Measurements from ENCODE around the gene INTS4. TPM values are rescaled to one million over a fixed set of nuclear protein-coding genes. Genes with fewer than 3 reads are reported as not detected.
"Not testable (repeated sequence)": the region's sequence is repeated elsewhere in the genome, so short reads cannot be mapped to it uniquely, and the experiment has no call there.

Gene INTS4
- total and polyA plus RNA-seq, 2 donors, result 31.2 to 38.3 TPM

- H3K9me3 ChIP-seq (ENCODE audit: control insufficient read depth in 2 of 2, insufficient read depth in 1 of 2, low read length in 1 of 2), result no peaks in the 10 kb centered on the region
- H3K27ac ChIP-seq (ENCODE audit: low read depth in 1 of 2, low read length in 1 of 2), result no peak overlapping the region
- no peaks in the 10 kb centered on the region for H3K27me3 ChIP-seq (ENCODE audit: control insufficient read depth in 2 of 2, insufficient read depth in 1 of 2, low read length in 1 of 2)
- DNase-seq (ENCODE audit: low read depth in 6 of 9, low spot score in 9 of 9), result no peak
- H3K36me3 ChIP-seq (ENCODE audit: control insufficient read depth in 2 of 2, insufficient read depth in 2 of 2, low read length in 1 of 2), result peaks cover 16 to 18% of the 10 kb centered on the region in 2 donors
- no peak overlapping the region for H3K4me3 ChIP-seq (ENCODE audit: low read length in 2 of 2)
- WGBS, result 97% methylated on average over 4 of the region's 4 CpGs
- H3K4me1 ChIP-seq (ENCODE audit: control insufficient read depth in 2 of 2, insufficient read depth in 2 of 2, low read length in 2 of 2), result no peaks in the 10 kb centered on the region
These were observed 125.7 kb downstream of the INTS4 start for GRCh38 chr11:77868744-77869143.

GRCh38 chr11:77866336-77866735 is 128.1 kb downstream of the INTS4 start:
- peaks cover 7 to 12% of the 10 kb centered on the region in 2 donors for H3K36me3 ChIP-seq (ENCODE audit: control insufficient read depth in 2 of 2, insufficient read depth in 2 of 2, low read length in 1 of 2)
- 97% methylated on average over 1 of the region's 1 CpG for WGBS

DNA sequence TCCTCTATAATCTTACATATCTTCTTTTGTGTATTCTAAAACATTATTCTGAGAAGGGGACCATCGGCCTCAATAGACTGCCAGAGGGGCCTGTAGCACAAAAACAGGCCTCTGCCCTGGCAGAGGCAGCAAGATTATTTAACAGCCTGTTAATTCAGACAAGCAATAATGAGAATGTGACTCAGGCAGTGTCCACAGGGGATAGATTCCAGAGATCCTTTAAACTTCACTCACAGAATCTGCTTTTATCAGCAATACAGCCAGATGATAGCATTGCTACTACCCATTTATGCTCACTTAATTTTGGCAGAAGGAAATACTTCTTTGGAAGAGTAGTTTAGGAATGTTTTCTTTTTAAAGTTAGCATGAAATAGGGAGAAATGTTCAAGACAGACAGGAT is 128.7 kb downstream of the INTS4 start:
- no peaks in the 10 kb centered on the region for H3K9me3 ChIP-seq (ENCODE audit: control insufficient read depth in 2 of 2, insufficient read depth in 1 of 2, low read length in 1 of 2)
- no peak for DNase-seq (ENCODE audit: low read depth in 6 of 9, low spot score in 9 of 9)
- H3K4me1 ChIP-seq (ENCODE audit: control insufficient read depth in 2 of 2, insufficient read depth in 2 of 2, low read length in 2 of 2), result no peaks in the 10 kb centered on the region
- H3K36me3 ChIP-seq (ENCODE audit: control insufficient read depth in 2 of 2, insufficient read depth in 2 of 2, low read length in 1 of 2), result peaks cover 6 to 12% of the 10 kb centered on the region in 2 donors
- 97% methylated on average over 1 of the region's 1 CpG for WGBS
- H3K27me3 ChIP-seq (ENCODE audit: control insufficient read depth in 2 of 2, insufficient read depth in 1 of 2, low read length in 1 of 2), result no peaks in the 10 kb centered on the region
- H3K27ac ChIP-seq (ENCODE audit: low read depth in 1 of 2, low read length in 1 of 2), result no peak overlapping the region
- no peak overlapping the region for H3K4me3 ChIP-seq (ENCODE audit: low read length in 2 of 2)

More at GRCh38 chr11:77866336-77866735, 128.1 kb downstream of the INTS4 start:
- no peak for DNase-seq (ENCODE audit: low read depth in 6 of 9, low spot score in 9 of 9)
- H3K27me3 ChIP-seq (ENCODE audit: control insufficient read depth in 2 of 2, insufficient read depth in 1 of 2, low read length in 1 of 2), result no peaks in the 10 kb centered on the region
- no peak overlapping the region for H3K27ac ChIP-seq (ENCODE audit: low read depth in 1 of 2, low read length in 1 of 2)
- H3K9me3 ChIP-seq (ENCODE audit: control insufficient read depth in 2 of 2, insufficient read depth in 1 of 2, low read length in 1 of 2), result no peaks in the 10 kb centered on the region
- H3K4me1 ChIP-seq (ENCODE audit: control insufficient read depth in 2 of 2, insufficient read depth in 2 of 2, low read length in 2 of 2), result no peaks in the 10 kb centered on the region
- no peak overlapping the region for H3K4me3 ChIP-seq (ENCODE audit: low read length in 2 of 2)

DNA sequence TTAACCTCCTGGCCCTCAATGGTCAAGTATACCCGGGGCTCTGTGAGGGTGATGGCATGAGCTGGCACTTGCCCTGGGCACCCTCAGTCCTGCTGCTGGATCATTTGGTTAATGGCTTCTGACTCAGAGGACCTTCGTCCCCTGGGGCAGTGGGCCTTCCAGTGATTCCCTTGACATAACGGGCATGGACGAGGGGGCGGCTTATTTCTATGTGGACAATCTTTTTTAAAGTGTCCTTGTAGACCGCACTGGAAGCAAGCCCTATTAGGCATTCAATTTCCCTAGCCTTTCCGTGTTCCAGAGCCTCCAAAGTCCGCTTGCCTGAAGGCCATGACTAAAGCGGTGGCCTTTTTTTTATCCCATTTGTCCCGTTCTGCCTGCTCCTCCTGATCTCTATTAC is 133.0 kb downstream of the INTS4 start:
- not testable (repeated sequence) for H3K4me3 ChIP-seq (ENCODE audit: low read length in 2 of 2); H3K27ac ChIP-seq (ENCODE audit: low read depth in 1 of 2, low read length in 1 of 2); H3K4me1 ChIP-seq (ENCODE audit: control insufficient read depth in 2 of 2, insufficient read depth in 2 of 2, low read length in 2 of 2); H3K36me3 ChIP-seq (ENCODE audit: control insufficient read depth in 2 of 2, insufficient read depth in 2 of 2, low read length in 1 of 2); H3K9me3 ChIP-seq (ENCODE audit: control insufficient read depth in 2 of 2, insufficient read depth in 1 of 2, low read length in 1 of 2); H3K27me3 ChIP-seq (ENCODE audit: control insufficient read depth in 2 of 2, insufficient read depth in 1 of 2, low read length in 1 of 2); DNase-seq (ENCODE audit: low read depth in 6 of 9, low spot score in 9 of 9)
- WGBS, result 95% methylated on average over 10 of the region's 10 CpGs

DNA sequence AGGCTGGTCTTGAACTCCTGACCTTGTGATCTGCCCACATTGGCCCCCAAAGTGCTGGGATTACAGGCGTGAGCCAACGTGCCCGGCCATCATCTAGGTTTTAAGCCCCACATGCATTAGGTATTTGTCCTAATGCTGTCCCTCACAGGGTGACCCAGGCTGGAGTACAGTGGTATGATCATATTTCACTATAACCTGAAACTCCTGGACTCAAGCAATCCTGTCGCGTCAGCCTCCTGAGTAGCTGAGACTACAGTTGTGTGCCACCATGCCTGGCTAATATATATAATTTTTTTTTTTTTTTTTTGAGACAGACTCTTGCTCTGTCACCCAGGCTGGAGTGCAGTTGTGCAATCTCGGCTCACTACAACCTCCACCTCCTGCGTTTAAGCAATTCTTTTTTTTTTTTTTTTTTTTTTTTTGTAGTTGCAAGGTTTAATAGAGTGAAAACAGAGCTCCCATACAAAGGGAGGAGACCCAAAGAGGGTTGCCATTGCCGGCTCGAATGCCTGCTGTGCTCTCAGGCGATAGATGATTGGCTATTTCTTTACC is 136.5 kb downstream of the INTS4 start:
- H3K27ac ChIP-seq (ENCODE audit: low read depth in 1 of 2, low read length in 1 of 2); H3K4me3 ChIP-seq (ENCODE audit: low read length in 2 of 2); H3K27me3 ChIP-seq (ENCODE audit: control insufficient read depth in 2 of 2, insufficient read depth in 1 of 2, low read length in 1 of 2); H3K4me1 ChIP-seq (ENCODE audit: control insufficient read depth in 2 of 2, insufficient read depth in 2 of 2, low read length in 2 of 2); DNase-seq (ENCODE audit: low read depth in 6 of 9, low spot score in 9 of 9): not testable (repeated sequence)
- peaks cover 7 to 12% of the 10 kb centered on the region in 2 donors for H3K36me3 ChIP-seq (ENCODE audit: control insufficient read depth in 2 of 2, insufficient read depth in 2 of 2, low read length in 1 of 2)
- peaks cover 5 to 21% of the 10 kb centered on the region in 2 donors for H3K9me3 ChIP-seq (ENCODE audit: control insufficient read depth in 2 of 2, insufficient read depth in 1 of 2, low read length in 1 of 2)
- 93% methylated on average over 10 of the region's 10 CpGs for WGBS

DNA sequence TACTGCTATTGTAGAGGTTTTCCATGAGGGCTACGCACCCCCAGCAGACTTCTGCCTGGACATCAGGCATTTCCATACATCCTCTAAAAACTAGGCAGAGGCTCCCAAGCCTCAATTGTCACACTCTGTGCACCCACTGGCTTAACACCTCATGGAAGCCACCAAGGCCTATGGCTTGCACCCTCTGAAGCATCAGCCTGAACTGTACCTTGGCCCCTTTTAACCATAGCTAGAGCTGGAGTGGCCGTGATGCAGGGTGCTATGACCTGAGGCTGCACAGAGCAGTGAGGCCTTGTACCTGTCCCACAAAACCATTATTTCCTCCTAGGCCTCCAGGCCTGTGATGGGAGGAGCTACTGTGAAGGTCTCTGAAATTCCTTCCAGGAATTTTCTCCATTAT is 139.6 kb downstream of the INTS4 start:
- Histone ChIP-seq H3K4me3 (ENCODE audit: low read length in 2 of 2) (no peak overlapping the region), H3K9me3 (ENCODE audit: control insufficient read depth in 2 of 2, insufficient read depth in 1 of 2, low read length in 1 of 2) (peaks cover 5 to 21% of the 10 kb centered on the region in 2 donors), H3K27ac (ENCODE audit: low read depth in 1 of 2, low read length in 1 of 2) (no peak overlapping the region), H3K36me3 (ENCODE audit: control insufficient read depth in 2 of 2, insufficient read depth in 2 of 2, low read length in 1 of 2) (peaks cover 7 to 11% of the 10 kb centered on the region in 2 donors), H3K27me3 (ENCODE audit: control insufficient read depth in 2 of 2, insufficient read depth in 1 of 2, low read length in 1 of 2) (no peaks in the 10 kb centered on the region), H3K4me1 (ENCODE audit: control insufficient read depth in 2 of 2, insufficient read depth in 2 of 2, low read length in 2 of 2) (no peaks in the 10 kb centered on the region)
- no peak for DNase-seq (ENCODE audit: low read depth in 6 of 9, low spot score in 9 of 9)
- 99% methylated on average over 2 of the region's 2 CpGs for WGBS

GRCh38 chr11:77851503-77851902 is 143.0 kb downstream of the INTS4 start:
- whole genome bisulfite sequencing, result 96% methylated on average over 1 of the region's 1 CpG
- Histone ChIP-seq H3K9me3 (ENCODE audit: control insufficient read depth in 2 of 2, insufficient read depth in 1 of 2, low read length in 1 of 2) (peaks cover 5 to 21% of the 10 kb centered on the region in 2 donors), H3K4me1 (ENCODE audit: control insufficient read depth in 2 of 2, insufficient read depth in 2 of 2, low read length in 2 of 2) (no peaks in the 10 kb centered on the region), H3K36me3 (ENCODE audit: control insufficient read depth in 2 of 2, insufficient read depth in 2 of 2, low read length in 1 of 2) (peaks cover 7 to 9% of the 10 kb centered on the region in 2 donors), H3K4me3 (ENCODE audit: low read length in 2 of 2) (no peak overlapping the region), H3K27ac (ENCODE audit: low read depth in 1 of 2, low read length in 1 of 2) (no peak overlapping the region), H3K27me3 (ENCODE audit: control insufficient read depth in 2 of 2, insufficient read depth in 1 of 2, low read length in 1 of 2) (no peaks in the 10 kb centered on the region)
- no peak for DNase-seq (ENCODE audit: low read depth in 6 of 9, low spot score in 9 of 9)

- not testable (repeated sequence) for H3K9me3 ChIP-seq (ENCODE audit: control insufficient read depth in 2 of 2, insufficient read depth in 1 of 2, low read length in 1 of 2); H3K4me1 ChIP-seq (ENCODE audit: control insufficient read depth in 2 of 2, insufficient read depth in 2 of 2, low read length in 2 of 2); DNase-seq (ENCODE audit: low read depth in 6 of 9, low spot score in 9 of 9); H3K27ac ChIP-seq (ENCODE audit: low read depth in 1 of 2, low read length in 1 of 2); H3K4me3 ChIP-seq (ENCODE audit: low read length in 2 of 2); H3K36me3 ChIP-seq (ENCODE audit: control insufficient read depth in 2 of 2, insufficient read depth in 2 of 2, low read length in 1 of 2); H3K27me3 ChIP-seq (ENCODE audit: control insufficient read depth in 2 of 2, insufficient read depth in 1 of 2, low read length in 1 of 2)
- 88% methylated on average over 5 of the region's 5 CpGs for WGBS
These were observed 150.8 kb downstream of the INTS4 start for GRCh38 chr11:77843700-77844099.

DNA sequence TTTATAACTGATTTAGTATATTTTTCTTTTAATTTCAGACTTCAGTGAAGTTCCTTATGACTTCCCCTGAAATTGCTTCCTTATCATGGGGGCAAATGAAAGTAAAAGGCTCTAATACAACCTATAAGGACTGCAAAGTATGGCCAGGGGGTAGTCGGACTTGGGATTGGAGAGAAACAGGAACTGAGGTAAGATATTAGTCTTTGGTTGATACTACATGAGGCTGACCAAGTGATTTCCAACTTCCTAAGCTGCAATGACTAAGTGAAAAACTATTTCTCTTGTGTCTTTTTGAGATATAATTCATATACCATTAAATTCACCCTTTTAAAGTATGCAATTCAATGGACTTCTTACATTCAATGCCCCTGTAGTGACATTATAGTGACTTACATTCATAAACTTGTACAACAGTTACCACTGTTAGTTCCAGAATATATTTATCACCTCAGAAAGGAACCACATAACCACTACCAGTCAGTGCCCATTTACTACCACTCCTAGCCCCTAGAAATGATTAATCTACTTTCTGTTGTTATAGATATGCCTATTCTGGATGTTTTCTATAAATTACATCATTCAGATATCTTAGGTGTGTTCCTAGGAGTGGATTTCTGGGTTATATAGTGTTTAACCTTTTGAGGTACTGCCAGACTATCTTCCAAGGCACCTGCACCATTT is 151.9 kb downstream of the INTS4 start:
- H3K4me3 ChIP-seq (ENCODE audit: low read length in 2 of 2), result no peak overlapping the region

More for the DNA sequence above, 151.9 kb downstream of the INTS4 start:
- Histone ChIP-seq H3K27ac (ENCODE audit: low read depth in 1 of 2, low read length in 1 of 2) (no peak overlapping the region), H3K9me3 (ENCODE audit: control insufficient read depth in 2 of 2, insufficient read depth in 1 of 2, low read length in 1 of 2) (no peaks in the 10 kb centered on the region), H3K27me3 (ENCODE audit: control insufficient read depth in 2 of 2, insufficient read depth in 1 of 2, low read length in 1 of 2) (no peaks in the 10 kb centered on the region), H3K36me3 (ENCODE audit: control insufficient read depth in 2 of 2, insufficient read depth in 2 of 2, low read length in 1 of 2) (peaks cover 0 to 3% of the 10 kb centered on the region in 2 donors), H3K4me1 (ENCODE audit: control insufficient read depth in 2 of 2, insufficient read depth in 2 of 2, low read length in 2 of 2) (no peaks in the 10 kb centered on the region)
- 56% methylated on average over 1 of the region's 1 CpG for WGBS
- no peak for DNase-seq (ENCODE audit: low read depth in 6 of 9, low spot score in 9 of 9)

All from thymus (tissue), 11 donors.